Sigmoid colon (tissue), 7 donors: ENCODE results near the gene CCDC81. TPM values are rescaled to one million over a fixed set of nuclear protein-coding genes. Genes with fewer than 3 reads are reported as not detected.

ENCODE experiments used
- DNase-seq: peaks from one replicate; pipeline ENCODE4 v3.0.0-alpha.2; 2019
- H3K27ac ChIP-seq, 4 donors: fragments of 200-600 bp; sonication (generic); one replicate each; pipeline ENCODE4 v1.5.1; 2016 to 2019; ENCODE audit warnings: mild to moderate bottlenecking in 1 of 4
- H3K27me3 ChIP-seq, 3 donors: fragments of 200-600 bp; sonication (generic); one replicate each; pipeline ENCODE4 v1.5.1; 2019; ENCODE audit warnings: mild to moderate bottlenecking in 1 of 3
- H3K36me3 ChIP-seq, 4 donors: fragments of 200-600 bp; sonication (generic); one replicate each; pipeline ENCODE4 v1.5.1; 2016 to 2019
- H3K4me1 ChIP-seq, 4 donors: fragments of 200-600 bp; sonication (generic); one replicate each; pipeline ENCODE4 v1.5.1; 2017 to 2019
- H3K4me3 ChIP-seq, 4 donors: fragments of 200-600 bp; sonication (generic); one replicate each; pipeline ENCODE4 v1.5.1; 2017 to 2019; ENCODE audit warnings: mild to moderate bottlenecking in 2 of 4, moderate library complexity in 1 of 4
- H3K9me3 ChIP-seq, 4 donors: fragments of 200-600 bp in 3 of 4; sonication (generic) in 3 of 4; one replicate each; pipeline versions ENCODE4 v1.5.1 to v1.6.1; 2013 to 2019
- EP300 ChIP-seq, 4 donors: sonication (generic); formaldehyde crosslinking; IDR thresholded peaks; one replicate each; pipeline ENCODE4 v1.6.1; 2017; ENCODE audit warnings: antibody characterized with exemption in 4 of 4
- POLR2A ChIP-seq, 2 donors: fragments of 450-650 bp; IDR thresholded peaks; one replicate each; pipeline ENCODE4 v1.6.1; 2016; ENCODE audit warnings: antibody characterized with exemption in 2 of 2, mild to moderate bottlenecking in 2 of 2, moderate library complexity in 2 of 2
- POLR2AphosphoS5 ChIP-seq, 4 donors: sonication (generic); formaldehyde crosslinking; IDR thresholded peaks; one replicate each; pipeline ENCODE4 v1.6.1; 2017; ENCODE audit warnings: antibody characterized with exemption in 4 of 4
- WGBS, 2 donors: extraction: QIAGEN DNeasy Blood & Tissue Kit; methylation state at CpG; one replicate each; pipeline ENCODE4 v1.1.7; 2013; 5-methylcytosine and 5-hydroxymethylcytosine counted together
- intact Hi-C: fragments of 100-400 bp; cut with DNase I; formaldehyde crosslinking; loops from one replicate; pipeline ENCODE4 v1.15.1; 2023
- polyA plus RNA-seq, 3 donors: library from polyadenylated mRNA; stranded (reverse); fragments of 200-250 nt; gene quantifications; one replicate each; pipeline ENCODE4 v1.2.3, GENCODE V29; 2013
- total RNA-seq, 4 donors: library from RNA; depleted of rRNA; stranded (reverse); fragments of >200 nt; gene quantifications; one replicate each; pipeline ENCODE4 v1.1.0, GENCODE V29; 2016
- TF ChIP-seq, protein P1 (sequence below), 4 experiments: fragments of 450-650 bp in 3 of 4; fragments of 200-600 bp in 1 of 4; IDR thresholded peaks; one replicate each; pipeline ENCODE4 v1.5.1; 2016 to 2019; ENCODE audit warnings: antibody characterized with exemption in 4 of 4, mild to moderate bottlenecking in 3 of 4, moderate library complexity in 2 of 4
- donor health status: healthy with polysubstance abuse.
- donor health status: Bipolar disorder and iron deficiency.
- donor health status: healthy.

Gene CCDC81
- total RNA-seq (1 to 10 TPM in 1 of 4 donors, under 1 TPM in 3; 0.41 to 1.8 (median 0.61) TPM), polyA plus RNA-seq (under 1 TPM in 1 of 3 donors, not detected in 2; 0.22 TPM)

DNA sequence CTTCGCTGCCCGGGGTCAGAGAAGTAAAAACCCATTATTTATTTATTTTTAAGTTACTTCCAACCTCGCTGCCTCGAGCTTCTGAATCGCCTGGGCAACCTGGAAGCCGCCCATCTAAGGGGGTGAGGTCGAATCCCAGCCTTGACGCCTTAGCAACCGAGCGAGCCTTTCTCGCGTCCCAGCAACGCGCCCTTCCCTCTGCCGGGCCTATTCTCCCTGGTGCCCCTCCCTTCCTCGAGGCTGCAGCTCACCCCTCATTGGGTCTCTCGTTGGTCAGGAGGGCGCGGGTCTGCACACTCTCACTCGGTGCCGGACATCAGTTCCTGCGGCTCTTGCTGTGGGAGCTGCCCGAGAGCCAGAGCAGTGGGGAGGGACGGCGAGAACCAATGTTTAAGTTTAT, at the start of gene CCDC81:
TSS of gene CCDC81 (plus strand) at position 302 of the 400 bp plus-strand sequence. CDS start 277 bp downstream, outside the sequence.
- TF ChIP-seq EP300 (IDR thresholded peaks at IDR 0.05) (no peak), POLR2A (IDR thresholded peaks at IDR 0.05) (no peak), POLR2AphosphoS5 (IDR thresholded peaks at IDR 0.05) (no peak)
- TF ChIP-seq, protein P1, sequence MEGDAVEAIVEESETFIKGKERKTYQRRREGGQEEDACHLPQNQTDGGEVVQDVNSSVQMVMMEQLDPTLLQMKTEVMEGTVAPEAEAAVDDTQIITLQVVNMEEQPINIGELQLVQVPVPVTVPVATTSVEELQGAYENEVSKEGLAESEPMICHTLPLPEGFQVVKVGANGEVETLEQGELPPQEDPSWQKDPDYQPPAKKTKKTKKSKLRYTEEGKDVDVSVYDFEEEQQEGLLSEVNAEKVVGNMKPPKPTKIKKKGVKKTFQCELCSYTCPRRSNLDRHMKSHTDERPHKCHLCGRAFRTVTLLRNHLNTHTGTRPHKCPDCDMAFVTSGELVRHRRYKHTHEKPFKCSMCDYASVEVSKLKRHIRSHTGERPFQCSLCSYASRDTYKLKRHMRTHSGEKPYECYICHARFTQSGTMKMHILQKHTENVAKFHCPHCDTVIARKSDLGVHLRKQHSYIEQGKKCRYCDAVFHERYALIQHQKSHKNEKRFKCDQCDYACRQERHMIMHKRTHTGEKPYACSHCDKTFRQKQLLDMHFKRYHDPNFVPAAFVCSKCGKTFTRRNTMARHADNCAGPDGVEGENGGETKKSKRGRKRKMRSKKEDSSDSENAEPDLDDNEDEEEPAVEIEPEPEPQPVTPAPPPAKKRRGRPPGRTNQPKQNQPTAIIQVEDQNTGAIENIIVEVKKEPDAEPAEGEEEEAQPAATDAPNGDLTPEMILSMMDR (IDR thresholded peaks at IDR 0.05): no peak
- Histone ChIP-seq H3K4me1 (no peaks in the 10 kb centered on the region), H3K36me3 (no peaks in the 10 kb centered on the region), H3K27ac (no peak within 1 kb of the TSS), H3K9me3 (no peaks in the 10 kb centered on the region), H3K4me3 (peak within 1 kb of the TSS in 1 of 4 donors; percentile 18), H3K27me3 (no peaks in the 10 kb centered on the region)
- DNase-seq: no peak
- intact Hi-C loops: no loop called here
- 15 to 17% methylated on average over 25 of the region's 25 CpGs for WGBS, 2 donors

DNA sequence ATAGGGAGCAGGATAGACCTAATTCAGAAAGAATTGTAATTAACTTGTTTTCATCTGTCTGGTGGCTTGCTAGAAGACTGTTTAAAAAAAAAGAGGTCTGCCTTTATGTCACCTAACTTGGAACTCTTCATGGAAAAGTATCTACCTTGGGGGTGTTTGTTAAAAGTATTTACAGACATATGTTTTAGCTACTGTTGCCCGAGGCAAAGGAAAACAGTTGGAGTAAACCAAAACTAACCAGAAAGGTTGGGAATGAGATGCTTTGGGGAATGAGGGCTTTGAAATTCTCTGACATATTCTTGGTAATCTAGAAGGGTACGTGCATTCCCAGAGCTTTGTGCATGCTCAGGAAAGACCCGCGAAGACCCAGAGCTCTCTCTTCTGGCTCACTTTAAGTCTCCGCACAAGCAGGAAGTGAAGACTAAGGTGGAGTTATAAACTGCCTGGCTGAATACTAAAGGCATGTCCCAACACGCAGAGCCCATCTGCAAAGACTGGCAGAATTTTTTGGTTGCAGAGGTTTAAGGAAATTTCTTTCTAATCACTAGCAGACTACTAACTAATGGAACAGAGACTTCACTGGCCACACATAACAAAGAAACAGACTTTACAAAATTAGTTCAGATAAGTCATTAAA, 39.4 kb upstream of the CCDC81 start:
- H3K4me3 ChIP-seq: no peak overlapping the region
- H3K4me1 ChIP-seq: peaks cover 0 to 1% (median under 1%) of the 10 kb centered on the region in 4 donors
- intact Hi-C loops: no loop called here
- no peaks in the 10 kb centered on the region for H3K27me3 ChIP-seq
- no peak overlapping the region for H3K27ac ChIP-seq
- TF ChIP-seq, protein P1 (IDR thresholded peaks at IDR 0.05): no peak
- no peak for TF ChIP-seq EP300 (IDR thresholded peaks at IDR 0.05)
- no peak for TF ChIP-seq POLR2AphosphoS5 (IDR thresholded peaks at IDR 0.05)
- no peak for TF ChIP-seq POLR2A (IDR thresholded peaks at IDR 0.05)
- no peak for DNase-seq
- no peaks in the 10 kb centered on the region for H3K9me3 ChIP-seq
- H3K36me3 ChIP-seq: peaks cover 7 to 34% (median 11%) of the 10 kb centered on the region in 4 donors
- WGBS, 2 donors: 98% methylated on average over 6 of the region's 6 CpGs

DNA sequence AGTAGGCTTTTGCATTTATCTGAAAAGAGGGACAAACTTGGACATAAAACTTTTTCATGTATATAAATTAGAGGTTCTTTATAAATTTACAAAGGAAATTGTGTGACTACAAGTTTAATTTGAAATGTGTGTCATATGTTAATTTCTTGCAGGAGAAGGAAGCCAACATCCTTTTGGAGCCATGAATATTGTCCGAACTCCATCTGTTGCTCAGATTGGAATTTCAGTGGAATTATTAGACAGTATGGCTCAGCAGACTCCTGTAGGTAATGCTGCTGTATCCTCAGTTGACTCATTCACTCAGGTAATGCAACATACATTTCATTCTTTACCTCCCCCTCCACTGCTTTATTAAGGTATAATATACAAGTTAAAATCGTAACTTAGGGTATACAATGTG, 37.5 kb upstream of the CCDC81 start:
- no peaks in the 10 kb centered on the region for H3K4me1 ChIP-seq
- H3K36me3 ChIP-seq: peaks cover 7 to 34% (median 11%) of the 10 kb centered on the region in 4 donors
- intact Hi-C loops: no loop called here
- H3K9me3 ChIP-seq: no peaks in the 10 kb centered on the region
- H3K4me3 ChIP-seq: no peak overlapping the region
- no peaks in the 10 kb centered on the region for H3K27me3 ChIP-seq
- WGBS, 2 donors: 93 to 95% methylated on average over 2 of the region's 2 CpGs
- TF ChIP-seq EP300 (IDR thresholded peaks at IDR 0.05) (no peak), POLR2AphosphoS5 (IDR thresholded peaks at IDR 0.05) (no peak), POLR2A (IDR thresholded peaks at IDR 0.05) (no peak)
- TF ChIP-seq, protein P1 (IDR thresholded peaks at IDR 0.05): no peak
- DNase-seq: no peak
- H3K27ac ChIP-seq: no peak overlapping the region

DNA sequence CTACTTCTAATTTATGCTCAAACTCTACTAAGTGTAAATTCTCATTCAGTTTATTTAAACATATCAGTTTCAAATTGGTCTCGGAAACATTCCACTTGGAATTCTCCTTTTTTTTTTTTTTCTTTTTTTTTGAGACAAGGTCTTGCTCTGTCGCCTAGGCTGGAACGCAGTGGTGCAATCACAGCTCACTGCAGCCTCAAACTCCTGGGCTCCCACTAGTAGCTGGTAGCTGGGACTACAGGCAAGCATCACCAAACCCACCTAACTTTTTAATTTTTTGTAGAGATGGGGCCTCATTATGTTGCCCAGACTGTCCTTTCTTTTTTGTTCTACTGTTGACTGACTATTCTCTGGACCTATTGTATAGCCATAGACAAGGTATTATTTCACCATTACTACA, 33.3 kb upstream of the CCDC81 start:
- Histone ChIP-seq H3K4me1 (no peaks in the 10 kb centered on the region), H3K4me3 (no peak overlapping the region), H3K36me3 (peaks cover 0 to 49% (median 11%) of the 10 kb centered on the region in 4 donors), H3K27ac (no peak overlapping the region), H3K27me3 (no peaks in the 10 kb centered on the region), H3K9me3 (no peaks in the 10 kb centered on the region)
- 95% methylated on average over 3 of the region's 3 CpGs for WGBS, 2 donors
- intact Hi-C loops: no loop called here
- DNase-seq: no peak
- TF ChIP-seq, protein P1 (IDR thresholded peaks at IDR 0.05): no peak
- TF ChIP-seq POLR2AphosphoS5 (IDR thresholded peaks at IDR 0.05) (no peak), POLR2A (IDR thresholded peaks at IDR 0.05) (no peak), EP300 (IDR thresholded peaks at IDR 0.05) (no peak)
